ENCODE data around the gene LEKR1. TPM values are rescaled to one million over a fixed set of nuclear protein-coding genes. Genes with fewer than 3 reads are reported as not detected.

Gene LEKR1
- total RNA-seq, 1 experiment from 2014 or later: 0.90 TPM

DNA sequence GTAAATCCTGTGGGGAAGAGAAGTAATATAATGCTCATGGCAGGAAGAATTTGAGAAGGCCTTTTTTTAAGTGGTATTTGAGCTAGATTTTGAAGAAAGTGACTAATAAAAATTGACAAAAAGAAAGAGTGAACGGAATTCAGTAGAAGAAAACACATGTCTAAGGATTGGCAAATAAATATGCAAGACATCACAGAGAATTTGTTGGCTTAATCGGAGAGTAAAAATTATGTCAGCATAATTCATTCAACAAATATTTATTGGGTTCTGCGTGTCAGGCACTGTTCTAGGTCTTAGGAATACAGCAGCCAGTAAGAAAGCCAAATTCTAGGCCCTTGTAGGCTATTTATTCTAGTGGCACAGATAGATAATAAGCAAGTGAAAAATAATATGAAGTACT is 33.6 kb upstream of the LEKR1 start:
- no peaks in the 10 kb centered on the region for H3K9me3 ChIP-seq (ENCODE audit: low read depth, low read length, poor library complexity, severe bottlenecking)
- intact Hi-C loops (cut with micrococcal nuclease; ENCODE audit: unreplicated experiment): no loop called here
- H3K4me3 ChIP-seq (ENCODE audit: low read depth, low read length, poor library complexity, severe bottlenecking): no peak overlapping the region
- ChIA-PET POLR2A (ENCODE audit: low non-redundant PET) (interaction anchor here (0.6 kb wide), 1 partner anchor 285 kb away, joined by 4 read pairs; no protein-coding TSS in a partner anchor), CTCF (no interaction called here)
- H3K27ac ChIP-seq (ENCODE audit: low read depth, low read length, poor library complexity, severe bottlenecking): peak overlapping the region; percentile 9
- H3K4me1 ChIP-seq (ENCODE audit: insufficient read depth, low read length, poor library complexity, severe bottlenecking): peaks cover 33% of the 10 kb centered on the region
- H3K27me3 ChIP-seq (replicated peaks; ENCODE audit: insufficient read depth, low read depth, low read length, poor library complexity): no peaks in the 10 kb centered on the region
- TF ChIP-seq, protein P1, sequence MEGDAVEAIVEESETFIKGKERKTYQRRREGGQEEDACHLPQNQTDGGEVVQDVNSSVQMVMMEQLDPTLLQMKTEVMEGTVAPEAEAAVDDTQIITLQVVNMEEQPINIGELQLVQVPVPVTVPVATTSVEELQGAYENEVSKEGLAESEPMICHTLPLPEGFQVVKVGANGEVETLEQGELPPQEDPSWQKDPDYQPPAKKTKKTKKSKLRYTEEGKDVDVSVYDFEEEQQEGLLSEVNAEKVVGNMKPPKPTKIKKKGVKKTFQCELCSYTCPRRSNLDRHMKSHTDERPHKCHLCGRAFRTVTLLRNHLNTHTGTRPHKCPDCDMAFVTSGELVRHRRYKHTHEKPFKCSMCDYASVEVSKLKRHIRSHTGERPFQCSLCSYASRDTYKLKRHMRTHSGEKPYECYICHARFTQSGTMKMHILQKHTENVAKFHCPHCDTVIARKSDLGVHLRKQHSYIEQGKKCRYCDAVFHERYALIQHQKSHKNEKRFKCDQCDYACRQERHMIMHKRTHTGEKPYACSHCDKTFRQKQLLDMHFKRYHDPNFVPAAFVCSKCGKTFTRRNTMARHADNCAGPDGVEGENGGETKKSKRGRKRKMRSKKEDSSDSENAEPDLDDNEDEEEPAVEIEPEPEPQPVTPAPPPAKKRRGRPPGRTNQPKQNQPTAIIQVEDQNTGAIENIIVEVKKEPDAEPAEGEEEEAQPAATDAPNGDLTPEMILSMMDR (conservative IDR thresholded peaks at IDR 0.05; ENCODE audit: low read depth, low read length): no peak
- TF ChIP-seq EZH2 (IDR thresholded peaks at IDR 0.05; ENCODE audit: borderline replicate concordance, low read depth, low read length, poor library complexity, severe bottlenecking): no peak
- no peak for DNase-seq (ENCODE audit: low spot score)
- no TSS peak for BruUV-seq (replicated peaks)
- no peaks in the 10 kb centered on the region for H3K36me3 ChIP-seq (ENCODE audit: insufficient read depth, low read length, poor library complexity, severe bottlenecking)

- Histone ChIP-seq H3K4me1 (ENCODE audit: insufficient read depth, low read length, poor library complexity, severe bottlenecking) (peaks cover 30% of the 10 kb centered on the region), H3K27ac (ENCODE audit: low read depth, low read length, poor library complexity, severe bottlenecking) (peak overlapping the region; percentile 9), H3K9me3 (ENCODE audit: low read depth, low read length, poor library complexity, severe bottlenecking) (no peaks in the 10 kb centered on the region), H3K36me3 (ENCODE audit: insufficient read depth, low read length, poor library complexity, severe bottlenecking) (no peaks in the 10 kb centered on the region), H3K4me3 (ENCODE audit: low read depth, low read length, poor library complexity, severe bottlenecking) (no peak overlapping the region), H3K27me3 (replicated peaks; ENCODE audit: insufficient read depth, low read depth, low read length, poor library complexity) (no peaks in the 10 kb centered on the region)
- TF ChIP-seq, protein P1 (conservative IDR thresholded peaks at IDR 0.05; ENCODE audit: low read depth, low read length): no peak
- TF ChIP-seq EZH2 (IDR thresholded peaks at IDR 0.05; ENCODE audit: borderline replicate concordance, low read depth, low read length, poor library complexity, severe bottlenecking): no peak
- POLR2A ChIA-PET (ENCODE audit: low non-redundant PET): no interaction called here
- intact Hi-C loops (cut with micrococcal nuclease; ENCODE audit: unreplicated experiment): no loop called here
- BruUV-seq (replicated peaks): no TSS peak
- DNase-seq (ENCODE audit: low spot score): peak; percentile 43
- CTCF ChIA-PET: interaction anchor here (0.6 kb wide), 1 partner anchor 30 kb away, joined by 3 read pairs; no protein-coding TSS in a partner anchor
These were observed 33.2 kb upstream of the LEKR1 start for GRCh38 chr3:156792945-156793344.

DNA sequence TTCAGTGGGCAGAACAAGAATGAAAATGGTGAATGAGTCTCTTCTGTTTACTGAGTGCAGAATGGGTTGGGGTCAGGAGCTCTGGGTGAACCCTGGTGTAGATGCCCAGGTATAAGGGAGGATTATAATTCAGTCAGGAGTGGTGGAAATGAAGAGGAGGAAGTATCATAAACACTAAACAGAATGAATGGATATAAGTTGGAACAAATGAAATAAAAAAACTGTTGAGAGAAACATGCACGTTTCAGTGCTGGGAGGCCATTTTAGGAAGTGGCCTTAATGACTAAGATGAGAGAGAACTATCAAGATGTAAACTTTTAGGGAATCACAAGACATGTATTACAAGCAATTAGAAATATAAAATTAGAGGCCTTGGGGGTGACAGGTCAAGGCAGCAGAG is 32.8 kb upstream of the LEKR1 start:
- POLR2A ChIA-PET (ENCODE audit: low non-redundant PET): interaction anchor here (0.6 kb wide), 2 partner anchors 22 to 181 kb away, joined by 5 to 12 read pairs; no protein-coding TSS in a partner anchor
- Histone ChIP-seq H3K9me3 (ENCODE audit: low read depth, low read length, poor library complexity, severe bottlenecking) (no peaks in the 10 kb centered on the region), H3K4me3 (ENCODE audit: low read depth, low read length, poor library complexity, severe bottlenecking) (no peak overlapping the region), H3K27ac (ENCODE audit: low read depth, low read length, poor library complexity, severe bottlenecking) (peak overlapping the region; percentile 9), H3K4me1 (ENCODE audit: insufficient read depth, low read length, poor library complexity, severe bottlenecking) (peaks cover 25% of the 10 kb centered on the region), H3K27me3 (replicated peaks; ENCODE audit: insufficient read depth, low read depth, low read length, poor library complexity) (no peaks in the 10 kb centered on the region), H3K36me3 (ENCODE audit: insufficient read depth, low read length, poor library complexity, severe bottlenecking) (no peaks in the 10 kb centered on the region)
- CTCF ChIA-PET: interaction anchor here (0.6 kb wide), 1 partner anchor 30 kb away, joined by 3 read pairs; no protein-coding TSS in a partner anchor
- TF ChIP-seq EZH2 (IDR thresholded peaks at IDR 0.05; ENCODE audit: borderline replicate concordance, low read depth, low read length, poor library complexity, severe bottlenecking): no peak
- TF ChIP-seq, protein P1 (conservative IDR thresholded peaks at IDR 0.05; ENCODE audit: low read depth, low read length): no peak
- intact Hi-C loops (cut with micrococcal nuclease; ENCODE audit: unreplicated experiment): no loop called here
- no TSS peak for BruUV-seq (replicated peaks)
- no peak for DNase-seq (ENCODE audit: low spot score)

All from A673 (cell line).